ENCODE data around the gene PCSK1N.

DNA sequence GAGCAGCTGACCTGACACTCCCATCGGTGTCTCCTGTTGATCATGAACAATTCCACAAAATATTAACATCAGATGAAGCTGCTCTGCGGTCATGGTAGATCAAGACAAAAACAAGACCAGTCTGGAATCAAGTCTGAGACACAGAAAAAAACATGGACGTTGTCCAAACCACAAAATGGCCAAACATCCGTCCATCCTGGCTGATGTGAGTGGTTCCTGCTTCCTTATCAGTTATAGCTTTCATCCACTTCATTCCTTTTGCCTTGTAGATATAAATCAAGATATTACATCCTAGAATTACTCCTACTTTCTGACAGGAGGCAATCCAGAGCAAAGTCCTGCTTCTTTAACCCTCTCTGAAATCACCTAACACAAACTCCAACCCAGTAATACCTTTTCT is 28.8 kb upstream of the PCSK1N start:
- TF ChIP-seq POLR2AphosphoS5 (IDR thresholded peaks at IDR 0.05) = no peak
- TF ChIP-seq, protein P1, sequence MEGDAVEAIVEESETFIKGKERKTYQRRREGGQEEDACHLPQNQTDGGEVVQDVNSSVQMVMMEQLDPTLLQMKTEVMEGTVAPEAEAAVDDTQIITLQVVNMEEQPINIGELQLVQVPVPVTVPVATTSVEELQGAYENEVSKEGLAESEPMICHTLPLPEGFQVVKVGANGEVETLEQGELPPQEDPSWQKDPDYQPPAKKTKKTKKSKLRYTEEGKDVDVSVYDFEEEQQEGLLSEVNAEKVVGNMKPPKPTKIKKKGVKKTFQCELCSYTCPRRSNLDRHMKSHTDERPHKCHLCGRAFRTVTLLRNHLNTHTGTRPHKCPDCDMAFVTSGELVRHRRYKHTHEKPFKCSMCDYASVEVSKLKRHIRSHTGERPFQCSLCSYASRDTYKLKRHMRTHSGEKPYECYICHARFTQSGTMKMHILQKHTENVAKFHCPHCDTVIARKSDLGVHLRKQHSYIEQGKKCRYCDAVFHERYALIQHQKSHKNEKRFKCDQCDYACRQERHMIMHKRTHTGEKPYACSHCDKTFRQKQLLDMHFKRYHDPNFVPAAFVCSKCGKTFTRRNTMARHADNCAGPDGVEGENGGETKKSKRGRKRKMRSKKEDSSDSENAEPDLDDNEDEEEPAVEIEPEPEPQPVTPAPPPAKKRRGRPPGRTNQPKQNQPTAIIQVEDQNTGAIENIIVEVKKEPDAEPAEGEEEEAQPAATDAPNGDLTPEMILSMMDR (IDR thresholded peaks at IDR 0.05) = no peak

Data from esophagus muscularis mucosa (tissue), 3 donors.